VCaP (cell line): ENCODE results near the gene ATP5ME.
"Not testable (repeated sequence)": the region's sequence is repeated elsewhere in the genome, so short reads cannot be mapped to it uniquely, and the experiment has no call there.

Experiments used
- H3K27ac ChIP-seq: fragments of 450-650 bp; 2 replicates; pipeline ENCODE4 v1.5.1; 2017
- CTCF ChIP-seq: fragments of 450-650 bp; conservative IDR thresholded peaks from 2 replicates; pipeline ENCODE4 v1.5.1; 2017; ENCODE audit warnings: mild to moderate bottlenecking, moderate library complexity

The ATP5ME gene

GRCh38 chr4:703336-704197, 29.5 kb upstream of the ATP5ME start:
- TF ChIP-seq CTCF: no peak
- H3K27ac ChIP-seq: no peak overlapping the region

- no peak for TF ChIP-seq CTCF
- H3K27ac ChIP-seq: no peak overlapping the region
These were observed 28.6 kb upstream of the ATP5ME start for GRCh38 chr4:702618-703048.

- no peak overlapping the region for H3K27ac ChIP-seq
- TF ChIP-seq CTCF: no peak
These were observed 26.6 kb upstream of the ATP5ME start for GRCh38 chr4:700587-701264.

- no peak for TF ChIP-seq CTCF
- H3K27ac ChIP-seq: no peak overlapping the region
These were observed 25.9 kb upstream of the ATP5ME start for GRCh38 chr4:699816-700580.

- H3K27ac ChIP-seq: not testable (repeated sequence)
These were observed 20.4 kb upstream of the ATP5ME start for GRCh38 chr4:694341-694940.

- no peak for TF ChIP-seq CTCF
- H3K27ac ChIP-seq: peak overlapping the region; percentile 60
These were observed 18.9 kb upstream of the ATP5ME start for GRCh38 chr4:692771-693554.

GRCh38 chr4:689723-690122, 15.6 kb upstream of the ATP5ME start:
- no peak overlapping the region for H3K27ac ChIP-seq
- TF ChIP-seq CTCF: no peak
